Central memory CD8-positive, alpha-beta T cell (primary cell): Measurements from ENCODE around the gene GATA3.

Experiments used
- ATAC-seq: fragments of 150-1000 bp; cut with Tn5 transposase; replicated peaks from 2 replicates; pipeline ENCODE4 v1.10.0; 2022; ENCODE audit warnings: mild to moderate bottlenecking, moderate FRiP score, moderate number of reproducible peaks; ENCODE audit not compliant: poor library complexity, severe bottlenecking; ENCODE audit errors: extremely low read depth
- DNase-seq, 2 donors: peaks; one replicate each; pipeline ENCODE4 v3.0.0; 2021; ENCODE audit warnings: low spot score in 2 of 2
- H3K27ac Mint-ChIP-seq: one replicate; pipeline ENCODE4 v1.8.0; 2022; ENCODE audit warnings: low read depth, mild to moderate bottlenecking, moderate library complexity, mixed read lengths
- H3K27me3 Mint-ChIP-seq: one replicate; pipeline ENCODE4 v1.8.0; 2022; ENCODE audit warnings: mixed read lengths
- H3K36me3 Mint-ChIP-seq: one replicate; pipeline ENCODE4 v1.8.0; 2022; ENCODE audit warnings: mild to moderate bottlenecking, moderate library complexity, mixed read lengths; ENCODE audit not compliant: insufficient read depth
- H3K4me1 Mint-ChIP-seq: one replicate; pipeline ENCODE4 v1.8.0; 2022; ENCODE audit warnings: mixed read lengths
- H3K4me3 Mint-ChIP-seq: one replicate; pipeline ENCODE4 v1.8.0; 2022; ENCODE audit warnings: mild to moderate bottlenecking, moderate library complexity, mixed read lengths
- H3K9me3 Mint-ChIP-seq: one replicate; pipeline ENCODE4 v1.8.0; 2022; ENCODE audit warnings: mixed read lengths

GATA3 gene

GRCh38 chr10:8041992-8042720, 12.3 kb upstream of the GATA3 start:
- H3K4me3 Mint-ChIP-seq: peak overlapping the region; percentile 0
- DNase-seq (no peak), ATAC-seq (no peak)
- peaks cover 74% of the 10 kb centered on the region for H3K4me1 Mint-ChIP-seq
- H3K9me3 Mint-ChIP-seq: peaks cover 5% of the 10 kb centered on the region
- H3K36me3 Mint-ChIP-seq: peaks cover 37% of the 10 kb centered on the region
- H3K27me3 Mint-ChIP-seq: peaks cover 100% of the 10 kb centered on the region
- H3K27ac Mint-ChIP-seq: peak overlapping the region; percentile 81

GRCh38 chr10:8042721-8043568, 11.5 kb upstream of the GATA3 start:
- H3K4me1 Mint-ChIP-seq: peaks cover 74% of the 10 kb centered on the region
- peaks cover 100% of the 10 kb centered on the region for H3K27me3 Mint-ChIP-seq
- H3K4me3 Mint-ChIP-seq: peak overlapping the region; percentile 0
- H3K36me3 Mint-ChIP-seq: peaks cover 32% of the 10 kb centered on the region
- peak overlapping the region; percentile 81 for H3K27ac Mint-ChIP-seq
- ATAC-seq (no peak), DNase-seq (no peak)
- peaks cover 5% of the 10 kb centered on the region for H3K9me3 Mint-ChIP-seq

GRCh38 chr10:8043569-8044306, 10.8 kb upstream of the GATA3 start:
- no peak for ATAC-seq
- H3K36me3 Mint-ChIP-seq: peaks cover 28% of the 10 kb centered on the region
- H3K9me3 Mint-ChIP-seq: peaks cover 5% of the 10 kb centered on the region
- H3K27me3 Mint-ChIP-seq: peaks cover 100% of the 10 kb centered on the region
- H3K4me3 Mint-ChIP-seq: peak overlapping the region; percentile 2
- no peak for DNase-seq
- H3K4me1 Mint-ChIP-seq: peaks cover 75% of the 10 kb centered on the region
- H3K27ac Mint-ChIP-seq: peak overlapping the region; percentile 79

GRCh38 chr10:8044331-8044907, 10.1 kb upstream of the GATA3 start:
- Mint-ChIP-seq H3K27ac (peak overlapping the region; percentile 79), H3K9me3 (peaks cover 2% of the 10 kb centered on the region), H3K4me1 (peaks cover 77% of the 10 kb centered on the region), H3K36me3 (peaks cover 22% of the 10 kb centered on the region), H3K27me3 (peaks cover 100% of the 10 kb centered on the region), H3K4me3 (peak overlapping the region; percentile 2)
- ATAC-seq (no peak), DNase-seq (no peak)

GRCh38 chr10:8044908-8045725, 9.4 kb upstream of the GATA3 start:
- H3K9me3 Mint-ChIP-seq: no peaks in the 10 kb centered on the region
- DNase-seq (no peak), ATAC-seq (no peak)
- H3K4me3 Mint-ChIP-seq: peak overlapping the region; percentile 2
- peaks cover 21% of the 10 kb centered on the region for H3K36me3 Mint-ChIP-seq
- peaks cover 76% of the 10 kb centered on the region for H3K4me1 Mint-ChIP-seq
- H3K27me3 Mint-ChIP-seq: peaks cover 93% of the 10 kb centered on the region
- peak overlapping the region; percentile 79 for H3K27ac Mint-ChIP-seq

- no peak overlapping the region for H3K27ac Mint-ChIP-seq
- no peaks in the 10 kb centered on the region for H3K9me3 Mint-ChIP-seq
- peak overlapping the region; percentile 2 for H3K4me3 Mint-ChIP-seq
- H3K36me3 Mint-ChIP-seq: peaks cover 22% of the 10 kb centered on the region
- peaks cover 82% of the 10 kb centered on the region for H3K4me1 Mint-ChIP-seq
- ATAC-seq (no peak), DNase-seq (no peak)
- H3K27me3 Mint-ChIP-seq: peaks cover 85% of the 10 kb centered on the region
These were observed 8.6 kb upstream of the GATA3 start for GRCh38 chr10:8045726-8046494.

- Mint-ChIP-seq H3K9me3 (no peaks in the 10 kb centered on the region), H3K27ac (no peak overlapping the region), H3K4me3 (no peak overlapping the region), H3K36me3 (peaks cover 19% of the 10 kb centered on the region), H3K27me3 (peaks cover 77% of the 10 kb centered on the region), H3K4me1 (peaks cover 78% of the 10 kb centered on the region)
- ATAC-seq: no peak
- no peak for DNase-seq
These were observed 6.8 kb upstream of the GATA3 start for GRCh38 chr10:8047452-8048280.

GRCh38 chr10:8048281-8049008, 6.0 kb upstream of the GATA3 start:
- peak overlapping the region; percentile 70 for H3K4me3 Mint-ChIP-seq
- H3K9me3 Mint-ChIP-seq: no peaks in the 10 kb centered on the region
- DNase-seq (peak in 1 of 2 donors; percentile 62), ATAC-seq (peak; percentile 52)
- peak overlapping the region; percentile 79 for H3K27ac Mint-ChIP-seq
- peaks cover 79% of the 10 kb centered on the region for H3K4me1 Mint-ChIP-seq
- H3K36me3 Mint-ChIP-seq: peaks cover 25% of the 10 kb centered on the region
- peaks cover 77% of the 10 kb centered on the region for H3K27me3 Mint-ChIP-seq

- Mint-ChIP-seq H3K27me3 (peaks cover 70% of the 10 kb centered on the region), H3K9me3 (no peaks in the 10 kb centered on the region), H3K27ac (peak overlapping the region; percentile 79), H3K4me3 (peak overlapping the region; percentile 70), H3K4me1 (peaks cover 78% of the 10 kb centered on the region), H3K36me3 (peaks cover 31% of the 10 kb centered on the region)
- ATAC-seq: no peak
- no peak for DNase-seq
These were observed 5.2 kb upstream of the GATA3 start for GRCh38 chr10:8049045-8049864.
